ENCODE data around the gene KISS1.

Gene KISS1

GRCh38 chr1:204192589-204193352 is 3.5 kb downstream of the KISS1 start:
- DNase-seq (ENCODE audit: low spot score) (no peak), FAIRE-seq (no peak)

GRCh38 chr1:204192046-204192445 is 4.2 kb downstream of the KISS1 start:
- FAIRE-seq (no peak), DNase-seq (ENCODE audit: low spot score) (no peak)

- no peak for DNase-seq (ENCODE audit: low spot score)
- FAIRE-seq, result no peak
Measured at GRCh38 chr1:204191456-204191855, 4.8 kb downstream of the KISS1 start.

- DNase-seq (ENCODE audit: low spot score) (no peak), FAIRE-seq (no peak)
Measured at GRCh38 chr1:204190212-204191211, 5.8 kb downstream of the KISS1 start.

DNA sequence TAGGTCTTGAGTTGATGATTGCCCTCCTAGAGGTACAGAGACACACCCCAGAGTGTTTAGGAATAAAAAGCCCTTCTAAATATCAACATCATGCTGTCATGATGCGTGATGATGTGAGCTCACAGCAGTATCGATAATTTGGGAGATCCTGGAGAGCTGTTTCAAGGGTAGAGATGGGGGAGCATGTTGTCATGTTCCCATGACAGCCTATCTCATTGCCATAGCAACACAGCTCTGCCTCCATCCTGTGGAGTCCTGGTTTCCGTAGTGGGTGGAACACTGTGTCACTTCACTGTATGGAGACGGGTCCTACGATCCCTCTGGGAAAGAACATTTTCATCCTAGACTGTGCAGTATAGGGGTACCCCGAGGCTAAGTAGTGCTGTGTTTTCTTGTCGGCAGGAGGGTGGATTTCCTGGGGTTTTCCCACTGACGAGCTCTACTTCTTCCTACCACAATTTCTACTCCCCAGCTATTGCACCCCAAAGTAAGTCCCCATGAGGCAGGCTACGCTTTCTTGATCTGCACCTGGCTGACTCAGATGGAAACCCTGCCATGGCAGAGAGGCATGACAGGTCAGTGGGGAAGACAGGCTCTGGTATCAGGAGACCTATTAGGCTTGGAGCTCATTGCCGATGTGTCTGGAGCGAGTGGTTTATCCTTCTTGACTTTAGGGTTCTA is 7.2 kb downstream of the KISS1 start:
- FAIRE-seq (no peak), DNase-seq (ENCODE audit: low spot score) (no peak)

GRCh38 chr1:204186597-204186996 is 9.7 kb downstream of the KISS1 start:
- no peak for FAIRE-seq
- no peak for DNase-seq (ENCODE audit: low spot score)

DNA sequence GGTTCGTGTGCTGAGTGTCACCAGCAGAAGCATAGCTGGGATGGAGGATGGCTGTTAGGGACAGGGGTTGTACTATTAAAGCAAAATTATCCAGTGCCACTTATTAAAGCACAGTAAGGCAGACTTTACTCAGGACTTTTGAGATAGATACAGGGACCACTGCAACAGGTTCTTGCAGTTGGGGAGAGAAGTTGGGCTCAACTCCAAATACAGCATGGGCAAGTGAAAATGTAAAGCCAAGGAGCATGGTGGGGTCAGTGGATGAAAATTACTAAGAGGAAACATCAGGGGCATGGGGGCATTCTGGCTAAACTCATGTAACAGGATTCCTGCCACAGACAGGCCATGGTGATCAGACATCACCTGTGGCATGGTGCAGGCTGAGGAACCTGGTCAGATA is 15.2 kb downstream of the KISS1 start:
- FAIRE-seq, result no peak
- no peak for DNase-seq (ENCODE audit: low spot score)

DNA sequence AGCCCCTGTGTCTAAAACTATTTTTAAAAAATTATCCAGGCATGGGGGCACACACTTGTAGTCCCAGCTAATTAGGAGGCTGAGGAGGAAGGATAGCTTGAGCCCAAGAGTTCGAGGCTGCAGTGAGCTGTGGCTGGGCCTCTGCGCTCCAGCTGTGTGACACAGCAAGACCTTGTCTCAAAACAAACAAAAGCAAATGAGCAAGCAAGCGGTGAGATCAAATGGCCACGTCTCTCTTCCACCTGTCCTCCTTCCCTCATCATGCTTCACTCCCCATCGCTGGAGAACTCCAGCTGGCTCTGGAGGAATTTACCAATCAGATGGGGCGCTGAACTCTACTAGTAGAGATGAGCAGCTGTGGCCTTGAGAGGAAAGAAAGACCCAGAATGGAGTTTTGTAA is 16.2 kb downstream of the KISS1 start:
- no peak for FAIRE-seq

DNA sequence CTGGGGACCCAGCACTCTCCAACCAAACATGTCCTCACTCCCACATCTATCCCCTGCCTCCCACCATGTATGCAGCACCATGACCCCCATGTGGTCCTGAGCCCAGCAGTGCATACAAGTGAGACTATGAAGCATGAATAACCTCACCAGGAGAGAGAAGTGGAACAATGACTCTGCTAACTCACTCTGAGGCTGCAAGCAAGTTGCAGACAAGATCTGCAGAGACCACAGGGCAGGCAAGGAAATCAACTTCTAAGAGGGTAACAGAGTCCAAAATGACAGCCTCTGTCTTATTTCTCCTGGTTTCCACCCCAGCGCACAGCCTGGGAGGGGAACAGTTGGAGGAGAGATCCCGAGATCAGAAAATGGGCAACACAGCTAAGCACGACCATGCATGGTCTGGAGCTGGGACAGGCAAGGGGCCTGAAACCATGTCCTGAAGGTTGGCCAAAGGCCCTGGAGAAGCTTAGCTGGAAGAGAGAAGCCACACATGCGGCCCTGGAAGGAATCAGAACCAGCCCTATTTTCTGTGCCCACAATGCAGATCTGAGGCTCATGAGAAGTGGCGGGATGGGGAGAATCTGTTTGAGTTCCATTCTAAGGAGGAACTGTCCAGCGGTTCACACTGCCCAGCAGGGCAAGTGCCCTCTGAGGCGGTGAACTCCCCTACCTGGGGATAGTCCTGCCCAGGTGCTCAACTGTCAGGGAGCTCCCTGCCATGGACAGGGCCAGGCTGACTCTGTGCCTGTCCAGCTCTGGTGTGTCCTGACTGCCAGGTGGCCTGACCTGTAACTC is 17.6 kb downstream of the KISS1 start:
- DNase-seq (ENCODE audit: low spot score), result no peak
- no peak for FAIRE-seq

More for the DNA sequence above, 16.2 kb downstream of the KISS1 start:
- no peak for DNase-seq (ENCODE audit: low spot score)

DNA sequence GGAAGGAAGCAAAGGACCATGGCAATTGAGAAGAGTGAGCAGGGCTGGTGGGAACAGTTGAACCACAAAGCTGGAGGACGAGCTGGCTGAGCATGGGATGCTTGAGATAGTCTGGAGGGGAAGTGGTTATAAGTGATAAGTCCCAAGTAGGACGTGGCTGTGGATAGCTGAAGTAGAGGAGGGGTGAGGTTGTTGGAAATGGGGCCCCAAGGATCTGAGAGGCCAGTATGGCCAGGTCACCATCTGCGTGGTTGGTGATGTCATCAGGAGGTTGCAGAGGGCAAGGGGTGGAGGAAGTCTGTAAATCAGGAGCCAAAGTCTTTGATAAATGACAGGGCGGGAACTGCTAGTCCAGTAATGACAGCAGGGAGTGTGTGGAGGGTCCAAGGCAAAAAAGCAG is 19.2 kb downstream of the KISS1 start:
- FAIRE-seq (peak; percentile 5), DNase-seq (ENCODE audit: low spot score) (no peak)

GRCh38 chr1:204176049-204176448 is 20.2 kb downstream of the KISS1 start:
- no peak for DNase-seq (ENCODE audit: low spot score)
- FAIRE-seq, result no peak

DNA sequence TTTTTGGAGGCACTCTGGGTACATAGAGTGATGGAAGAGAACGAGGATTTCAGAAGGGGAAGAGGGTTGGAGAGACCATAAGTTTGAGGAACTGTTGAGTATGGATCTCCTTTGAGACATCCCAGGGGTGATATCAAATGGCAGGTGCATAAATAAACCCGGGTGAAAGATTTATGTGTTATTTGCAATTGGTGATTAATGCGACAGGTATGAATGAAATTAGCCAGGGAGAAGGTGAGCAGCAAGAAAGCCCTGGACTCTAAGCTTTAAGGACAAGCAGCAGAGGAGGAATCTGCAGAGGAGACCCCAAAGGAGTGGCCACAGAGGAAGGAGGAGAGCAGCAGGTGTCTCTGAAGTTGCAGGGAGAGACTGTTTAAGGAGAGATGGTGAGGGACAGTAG is 21.3 kb downstream of the KISS1 start:
- FAIRE-seq, result no peak
- DNase-seq (ENCODE audit: low spot score), result no peak

GRCh38 chr1:204172404-204173029 is 23.8 kb downstream of the KISS1 start:
- FAIRE-seq (no peak), DNase-seq (ENCODE audit: low spot score) (no peak)

DNA sequence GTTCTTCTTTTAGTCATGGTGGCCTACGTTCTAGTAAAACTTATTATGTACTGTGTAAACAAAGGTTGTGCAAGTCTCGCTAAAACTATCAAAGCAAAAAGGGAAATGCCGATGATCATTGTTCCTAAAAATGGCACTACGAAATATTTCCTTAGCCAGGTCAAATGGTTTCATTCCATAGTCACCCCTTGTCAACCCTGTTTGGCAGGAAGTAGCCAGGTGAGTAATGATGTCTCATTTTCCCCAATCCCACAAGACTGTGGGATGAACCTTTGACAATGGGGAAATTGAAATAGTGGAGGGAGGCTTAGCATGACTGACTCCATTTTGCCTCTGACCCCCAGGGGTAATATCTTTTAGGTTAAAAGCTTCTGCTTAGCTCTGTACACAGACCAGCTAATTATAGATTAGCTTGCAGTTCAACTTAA is 24.5 kb downstream of the KISS1 start:
- FAIRE-seq (peak; percentile 86), DNase-seq (ENCODE audit: low spot score) (peak; percentile 68)

GRCh38 chr1:204170494-204171155 is 25.7 kb downstream of the KISS1 start:
- DNase-seq (ENCODE audit: low spot score), result no peak

DNA sequence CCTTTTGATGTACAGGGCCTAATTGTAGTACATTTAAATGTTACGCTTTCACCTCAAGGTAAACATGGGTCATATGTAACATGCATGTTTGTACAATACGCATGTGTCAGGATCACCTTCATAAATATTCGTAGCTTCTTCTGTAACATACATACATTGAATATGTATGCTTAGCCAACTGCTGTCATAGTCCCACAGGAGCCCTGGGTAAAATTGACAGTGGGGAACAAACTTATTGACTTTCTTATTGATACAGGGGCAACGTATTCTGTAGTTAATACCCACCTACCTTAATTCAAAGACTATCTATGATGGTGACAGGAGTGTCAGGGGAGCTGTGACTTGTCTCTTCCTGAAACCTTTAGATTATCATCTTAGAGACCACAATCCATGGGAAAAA is 26.4 kb downstream of the KISS1 start:
- no peak for DNase-seq (ENCODE audit: low spot score)
- no peak for FAIRE-seq

More at GRCh38 chr1:204170494-204171155, 25.7 kb downstream of the KISS1 start:
- FAIRE-seq, result no peak

GRCh38 chr1:204167730-204168129 is 28.6 kb downstream of the KISS1 start:
- FAIRE-seq (no peak), DNase-seq (ENCODE audit: low spot score) (no peak)

DNA sequence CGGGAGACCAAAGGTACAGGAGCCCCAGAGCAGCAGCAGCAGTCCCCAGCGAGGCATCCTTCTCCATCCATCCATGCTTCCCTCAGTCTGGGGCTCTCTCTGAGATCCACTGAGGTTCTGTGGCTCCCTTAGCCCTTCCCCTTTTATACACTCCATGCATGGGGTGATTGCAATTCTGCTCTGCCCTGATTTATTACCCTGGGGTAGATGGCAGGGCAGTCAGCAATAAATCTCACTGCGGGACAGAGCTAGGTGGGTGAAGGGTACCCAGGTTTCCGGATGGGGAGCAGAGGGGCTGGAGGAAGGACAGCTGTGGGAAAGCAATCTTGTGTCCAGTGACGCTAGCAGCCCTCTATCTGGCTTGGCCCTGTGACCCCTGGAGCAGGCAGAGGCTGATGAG is 30.1 kb downstream of the KISS1 start, which contains the start of gene REN:
REN (minus strand) TSS at position 119 of the 400 bp plus-strand sequence; CDS start at position 75, 44 bp downstream.
- FAIRE-seq, result no peak

DNA sequence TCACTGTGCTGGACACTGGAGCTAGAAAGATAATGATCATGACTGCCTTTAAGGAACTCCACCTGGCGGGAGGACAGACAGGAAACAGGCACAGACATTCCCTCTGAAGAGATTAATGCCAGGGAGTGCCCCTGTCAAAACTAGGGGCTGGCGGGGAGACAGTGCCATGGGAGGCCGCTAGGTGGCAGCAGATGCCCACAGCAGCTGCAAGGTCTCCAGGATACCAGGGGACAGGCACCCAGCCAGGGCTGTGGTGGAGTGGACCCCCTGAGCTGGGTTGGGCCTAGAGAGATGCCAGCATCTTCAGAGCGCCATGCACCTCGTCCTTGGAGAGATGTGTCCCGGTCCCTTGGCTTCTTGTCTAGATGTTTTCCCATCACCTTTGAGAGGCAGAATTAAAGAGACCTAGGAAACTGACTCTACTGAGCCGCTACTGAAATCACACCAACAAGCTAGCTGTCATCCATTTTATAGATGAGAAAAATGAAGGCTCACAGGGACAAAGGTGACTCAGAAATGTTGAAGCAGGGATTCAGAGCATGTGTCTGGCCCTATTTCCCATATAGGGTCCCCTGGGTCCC is 33.7 kb downstream of the KISS1 start:
- DNase-seq (ENCODE audit: low spot score) (peak; percentile 87), FAIRE-seq (peak; percentile 40)

More for the DNA sequence above, 30.1 kb downstream of the KISS1 start, which contains the start of gene REN:
- no peak for DNase-seq (ENCODE audit: low spot score)

Data from urothelium cell line (cell line).